NOMO-1 treated with dmso at 0.1 percent for 144 hours (cell line): ENCODE data around the gene YBX2.

Experiments used
- DNase-seq: peaks from one replicate; lab custom pipeline; 2025; ENCODE audit not compliant: unreplicated experiment; lab: John Stamatoyannopoulos, UW

The YBX2 gene

GRCh38 chr17:7304179-7304578, 9.7 kb upstream of the YBX2 start:
- no peak for DNase-seq

- peak; percentile 78 for DNase-seq
Observed at GRCh38 chr17:7296189-7296861, 1.9 kb upstream of the YBX2 start.

GRCh38 chr17:7295230-7296180, 1.1 kb upstream of the YBX2 start:
- no peak for DNase-seq

- DNase-seq: no peak
Observed at GRCh38 chr17:7293816-7294613, 424 bp downstream of the YBX2 start.

GRCh38 chr17:7293159-7293558, 1.3 kb downstream of the YBX2 start:
- DNase-seq: no peak

- DNase-seq: no peak
Observed at GRCh38 chr17:7292729-7293128, 1.7 kb downstream of the YBX2 start.

- DNase-seq: no peak
Observed at GRCh38 chr17:7292194-7292593, 2.2 kb downstream of the YBX2 start.

- DNase-seq: no peak
Observed at GRCh38 chr17:7290685-7291084, 3.8 kb downstream of the YBX2 start.

- DNase-seq: no peak
Observed at GRCh38 chr17:7290166-7290565, 4.3 kb downstream of the YBX2 start.

- DNase-seq: no peak
Observed at GRCh38 chr17:7289256-7290032, 5.0 kb downstream of the YBX2 start.

GRCh38 chr17:7285679-7286078, 8.8 kb downstream of the YBX2 start:
- no peak for DNase-seq

GRCh38 chr17:7284911-7285310, 9.5 kb downstream of the YBX2 start:
- no peak for DNase-seq

GRCh38 chr17:7283471-7284216, 10.8 kb downstream of the YBX2 start:
- DNase-seq: no peak

- no peak for DNase-seq
Observed at GRCh38 chr17:7282752-7283321, 11.6 kb downstream of the YBX2 start.

- DNase-seq: no peak
Observed at GRCh38 chr17:7281953-7282751, 12.3 kb downstream of the YBX2 start.

GRCh38 chr17:7281074-7281952, 13.1 kb downstream of the YBX2 start, which contains the start of gene SLC2A4:
Gene SLC2A4, plus strand, starts transcription at chr17:7281718. Its CDS starts 217 bp downstream, at chr17:7281935.
- peak; percentile 76 for DNase-seq

GRCh38 chr17:7280519-7281073, 13.8 kb downstream of the YBX2 start:
- peak; percentile 86 for DNase-seq
